Measurements from ENCODE around the gene EPB41L3.
"Not testable (repeated sequence)": the region's sequence is repeated elsewhere in the genome, so short reads cannot be mapped to it uniquely, and the experiment has no call there.

EPB41L3 gene

GRCh38 chr18:5503740-5504139, 40.1 kb downstream of the EPB41L3 start:
- TF ChIP-seq CTCF (IDR thresholded peaks at IDR 0.05; ENCODE audit: low read depth, low read length, missing control alignments): no peak
- no peak for DNase-seq (ENCODE audit: extremely low read depth, low read depth)
- no peak overlapping the region for H3K4me3 ChIP-seq (replicated peaks; ENCODE audit: low read depth, low read length)

GRCh38 chr18:5500158-5500939, 43.4 kb downstream of the EPB41L3 start:
- H3K4me3 ChIP-seq (replicated peaks; ENCODE audit: low read depth, low read length): no peak overlapping the region
- no peak for TF ChIP-seq CTCF (IDR thresholded peaks at IDR 0.05; ENCODE audit: low read depth, low read length, missing control alignments)
- no peak for DNase-seq (ENCODE audit: extremely low read depth, low read depth)

- no peak overlapping the region for H3K4me3 ChIP-seq (replicated peaks; ENCODE audit: low read depth, low read length)
- no peak for TF ChIP-seq CTCF (IDR thresholded peaks at IDR 0.05; ENCODE audit: low read depth, low read length, missing control alignments)
- DNase-seq (ENCODE audit: extremely low read depth, low read depth): no peak
Observed at GRCh38 chr18:5498452-5498851, 45.3 kb downstream of the EPB41L3 start.

GRCh38 chr18:5496305-5496704, 47.5 kb downstream of the EPB41L3 start:
- no peak for TF ChIP-seq CTCF (IDR thresholded peaks at IDR 0.05; ENCODE audit: low read depth, low read length, missing control alignments)
- DNase-seq (ENCODE audit: extremely low read depth, low read depth): no peak

DNA sequence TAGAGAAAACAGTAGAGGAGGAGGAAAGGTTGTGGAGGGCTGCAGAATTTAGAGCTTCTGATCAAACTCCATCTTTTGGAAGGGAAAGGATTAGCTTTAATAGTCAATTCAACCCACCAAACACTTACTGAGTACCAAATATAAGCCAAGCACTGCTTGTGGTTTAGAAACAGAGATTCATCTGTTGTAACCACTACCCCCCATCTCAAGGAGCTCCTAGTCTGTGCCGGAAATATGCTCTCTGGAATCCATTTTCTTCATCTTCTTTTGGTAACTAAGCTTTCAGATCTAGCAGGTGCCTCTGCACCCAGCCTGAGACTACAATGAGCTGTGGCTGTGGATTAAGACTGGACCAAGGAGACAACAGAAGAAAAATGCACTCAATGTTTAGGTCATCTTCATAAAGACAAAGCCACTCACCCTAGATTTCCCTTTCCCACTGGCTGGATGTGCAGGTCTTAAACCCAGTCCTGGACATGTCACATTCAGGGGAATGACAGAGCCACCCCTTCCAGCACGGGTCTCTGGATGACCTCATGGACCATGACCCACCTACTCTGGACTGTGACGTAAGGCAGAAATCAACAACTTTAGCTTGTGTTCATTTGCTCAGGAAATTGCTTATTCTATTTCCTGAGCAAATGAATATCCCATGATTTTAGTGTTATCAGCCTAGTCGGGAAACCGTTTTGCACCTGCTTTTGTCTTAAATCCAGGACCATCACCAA, 52.9 kb downstream of the EPB41L3 start:
- H3K4me3 ChIP-seq (replicated peaks; ENCODE audit: low read depth, low read length): no peak overlapping the region
- no peak for TF ChIP-seq CTCF (IDR thresholded peaks at IDR 0.05; ENCODE audit: low read depth, low read length, missing control alignments)
- no peak for DNase-seq (ENCODE audit: extremely low read depth, low read depth)

More at GRCh38 chr18:5496305-5496704, 47.5 kb downstream of the EPB41L3 start:
- no peak overlapping the region for H3K4me3 ChIP-seq (replicated peaks; ENCODE audit: low read depth, low read length)

- no peak for TF ChIP-seq CTCF (IDR thresholded peaks at IDR 0.05; ENCODE audit: low read depth, low read length, missing control alignments)
- no peak overlapping the region for H3K4me3 ChIP-seq (replicated peaks; ENCODE audit: low read depth, low read length)
- no peak for DNase-seq (ENCODE audit: extremely low read depth, low read depth)
Observed at GRCh38 chr18:5488844-5489243, 55.0 kb downstream of the EPB41L3 start.

DNA sequence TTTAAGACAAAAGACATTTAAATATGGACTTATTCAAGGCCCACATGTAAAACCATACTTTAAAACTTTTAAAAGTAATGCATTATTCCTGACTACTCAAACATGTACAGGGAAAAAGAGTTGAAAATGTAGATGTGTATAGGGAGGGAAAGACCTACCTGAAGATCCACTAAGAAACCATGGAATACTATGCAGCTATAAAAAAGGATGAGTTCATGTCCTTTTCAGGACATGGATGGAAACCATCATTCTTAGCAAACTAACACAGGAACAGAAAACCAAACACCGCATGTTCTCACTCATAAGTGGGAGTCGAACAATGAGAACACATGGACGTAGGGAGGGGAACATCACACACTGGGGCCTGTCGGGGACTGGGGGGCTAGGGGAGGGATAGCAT, 55.8 kb downstream of the EPB41L3 start:
- not testable (repeated sequence) for DNase-seq (ENCODE audit: extremely low read depth, low read depth); H3K4me3 ChIP-seq (replicated peaks; ENCODE audit: low read depth, low read length)

Data from HFF-Myc (cell line).